Parathyroid adenoma (tissue), 2 donors: Measurements from ENCODE around the gene NUFIP1.

Experiments used
- H2AFZ ChIP-seq: fragments of 300-600 bp; sonication (generic); one replicate; pipeline ENCODE4 v1.7.0; 2017; ENCODE audit warnings: antibody characterized with exemption, mild to moderate bottlenecking
- H3K27ac ChIP-seq: fragments of 300-600 bp; sonication (generic); one replicate; pipeline ENCODE4 v1.7.0; 2017
- H3K27me3 ChIP-seq: fragments of 300-600 bp; sonication (generic); one replicate; pipeline ENCODE4 v1.7.0; 2017; ENCODE audit warnings: low read length; ENCODE audit not compliant: control insufficient read depth, insufficient read depth
- H3K36me3 ChIP-seq: fragments of 300-600 bp; sonication (generic); one replicate; pipeline ENCODE4 v1.7.0; 2017; ENCODE audit warnings: low read length; ENCODE audit not compliant: control insufficient read depth, insufficient read depth
- H3K4me1 ChIP-seq: fragments of 300-600 bp; sonication (generic); one replicate; pipeline ENCODE4 v1.7.0; 2017; ENCODE audit warnings: control low read depth
- H3K4me2 ChIP-seq: fragments of 300-600 bp; sonication (generic); one replicate; pipeline ENCODE4 v1.7.0; 2017; ENCODE audit warnings: low read length
- H3K4me3 ChIP-seq: fragments of 300-600 bp; sonication (generic); one replicate; pipeline ENCODE4 v1.7.0; 2017; ENCODE audit warnings: low read depth, low read length
- H3K79me2 ChIP-seq: fragments of 300-600 bp; sonication (generic); one replicate; pipeline ENCODE4 v1.7.0; 2017; ENCODE audit warnings: control low read depth
- H3K9ac ChIP-seq: fragments of 300-600 bp; sonication (generic); one replicate; pipeline ENCODE4 v1.7.0; 2017; ENCODE audit warnings: mild to moderate bottlenecking
- H3K9me3 ChIP-seq: fragments of 300-600 bp; sonication (generic); one replicate; pipeline ENCODE4 v1.7.0; 2017; ENCODE audit warnings: low read length; ENCODE audit not compliant: control insufficient read depth
- CTCF ChIP-seq: fragments of 300-600 bp; sonication (generic); IDR thresholded peaks from one replicate; pipeline ENCODE4 v1.7.0; 2017; ENCODE audit warnings: antibody characterized with exemption, mild to moderate bottlenecking
- donor health status: primary hyperparathyroidism.

Gene NUFIP1

GRCh38 chr13:44929692-44930091 is 59.6 kb downstream of the NUFIP1 start:
- Histone ChIP-seq H2AFZ (peak overlapping the region; percentile 9), H3K9ac (no peak overlapping the region), H3K27ac (no peak overlapping the region), H3K4me1 (peaks cover 18% of the 10 kb centered on the region), H3K4me2 (no peak overlapping the region), H3K79me2 (no peaks in the 10 kb centered on the region), H3K9me3 (no peaks in the 10 kb centered on the region), H3K27me3 (no peaks in the 10 kb centered on the region), H3K4me3 (no peak overlapping the region), H3K36me3 (no peaks in the 10 kb centered on the region)
- no peak for TF ChIP-seq CTCF

DNA sequence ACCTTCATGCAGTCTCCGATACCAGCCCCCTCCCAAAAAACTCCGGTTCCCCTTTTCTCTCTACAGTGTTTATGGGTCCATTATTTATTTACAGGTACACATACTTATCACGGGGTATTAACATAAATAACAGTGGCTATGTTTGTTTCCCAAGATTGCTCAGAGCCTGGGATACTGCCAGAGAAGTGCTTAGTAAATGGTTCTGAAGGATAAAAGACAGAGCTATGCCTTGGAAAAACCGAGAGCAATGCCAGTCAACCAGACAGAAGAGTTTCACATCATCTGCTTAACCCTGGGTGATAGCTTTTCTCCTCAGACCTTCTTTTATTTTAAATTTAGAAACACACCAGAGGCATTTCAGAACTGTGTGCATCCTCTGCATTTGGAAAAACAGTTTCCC is 61.3 kb downstream of the NUFIP1 start:
- no peaks in the 10 kb centered on the region for H3K79me2 ChIP-seq
- H2AFZ ChIP-seq: no peak overlapping the region
- H3K9me3 ChIP-seq: no peaks in the 10 kb centered on the region
- H3K4me2 ChIP-seq: no peak overlapping the region
- H3K27ac ChIP-seq: no peak overlapping the region
- H3K4me3 ChIP-seq: no peak overlapping the region
- no peaks in the 10 kb centered on the region for H3K27me3 ChIP-seq
- peaks cover 6% of the 10 kb centered on the region for H3K4me1 ChIP-seq
- H3K36me3 ChIP-seq: no peaks in the 10 kb centered on the region
- TF ChIP-seq CTCF: no peak
- H3K9ac ChIP-seq: no peak overlapping the region

DNA sequence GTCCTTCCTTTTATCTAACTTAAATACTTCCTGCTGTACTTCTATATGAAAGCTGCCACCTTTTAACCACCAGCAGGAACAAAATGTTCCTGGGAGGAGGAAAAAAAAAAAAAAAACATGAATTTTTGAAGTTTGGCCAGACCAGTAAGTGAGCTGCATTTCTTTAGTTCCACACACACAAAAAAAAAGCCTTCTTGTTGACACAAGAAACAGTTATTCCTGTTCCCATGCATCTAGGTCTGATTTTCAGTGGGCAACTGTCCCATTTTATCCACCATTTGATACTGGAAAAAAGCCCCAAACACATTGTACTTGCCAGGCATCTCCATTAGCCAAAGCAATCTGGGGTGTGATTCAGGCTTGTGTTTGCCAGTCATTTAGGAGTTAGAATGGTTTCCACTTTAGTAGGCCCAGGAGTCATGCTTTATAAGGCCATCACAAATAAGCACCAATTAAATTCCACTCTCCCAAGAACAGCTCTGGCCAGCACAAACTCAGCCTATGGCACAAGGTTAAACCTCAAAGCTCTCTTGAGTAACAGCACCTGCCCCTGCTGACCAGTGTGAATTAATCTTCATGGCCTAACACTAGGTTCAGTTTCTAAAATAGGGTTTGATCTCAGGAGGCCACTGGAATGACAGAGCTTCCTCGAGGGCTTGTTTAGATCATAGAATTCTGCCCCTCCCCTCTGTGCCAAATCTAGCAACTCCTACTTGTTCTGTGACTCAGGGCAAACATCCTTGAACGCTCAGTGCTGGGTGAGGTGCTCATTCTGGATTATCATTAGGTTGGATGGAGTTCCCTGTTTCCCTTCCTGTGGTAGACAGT is 67.1 kb downstream of the NUFIP1 start:
- TF ChIP-seq CTCF: no peak
- Histone ChIP-seq H3K36me3 (no peaks in the 10 kb centered on the region), H3K79me2 (no peaks in the 10 kb centered on the region), H3K27ac (peak overlapping the region; percentile 74), H3K4me2 (no peak overlapping the region), H3K9me3 (no peaks in the 10 kb centered on the region), H3K4me3 (no peak overlapping the region), H3K4me1 (peaks cover 6% of the 10 kb centered on the region), H2AFZ (peak overlapping the region; percentile 59), H3K27me3 (no peaks in the 10 kb centered on the region), H3K9ac (no peak overlapping the region)

DNA sequence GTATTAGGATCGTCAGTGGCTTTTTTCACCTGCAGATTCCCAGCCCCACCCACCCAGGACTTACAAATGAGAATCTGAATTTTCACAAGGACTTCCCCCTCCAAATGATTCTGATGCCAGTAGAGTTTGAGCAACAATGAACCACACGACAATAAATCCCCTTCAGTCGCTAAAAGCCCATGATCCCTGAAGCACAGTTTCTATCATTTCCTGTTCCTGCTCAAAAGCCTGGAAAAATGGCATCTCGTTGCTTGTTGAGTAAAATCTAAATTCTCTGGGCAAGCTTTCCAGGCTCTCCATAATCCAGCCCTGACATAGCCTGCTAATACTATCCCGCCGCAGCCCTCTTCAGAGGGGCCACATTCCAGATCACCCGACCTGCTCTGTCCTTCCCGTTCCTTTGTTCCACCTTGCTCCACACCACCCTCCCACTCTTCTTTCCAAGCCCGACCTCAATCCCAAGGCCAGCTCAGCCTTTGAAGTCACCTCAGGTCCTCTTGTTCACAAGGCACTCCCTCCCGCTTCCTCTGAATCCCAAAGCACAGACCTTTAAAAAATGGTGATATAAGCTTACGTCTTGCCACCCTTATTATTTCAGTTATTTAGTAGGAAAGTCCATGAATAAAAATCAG is 67.9 kb downstream of the NUFIP1 start:
- Histone ChIP-seq H3K4me1 (peaks cover 6% of the 10 kb centered on the region), H3K9me3 (no peaks in the 10 kb centered on the region), H3K9ac (no peak overlapping the region), H3K27me3 (no peaks in the 10 kb centered on the region), H3K4me2 (no peak overlapping the region), H3K4me3 (no peak overlapping the region), H3K36me3 (no peaks in the 10 kb centered on the region), H3K79me2 (no peaks in the 10 kb centered on the region), H3K27ac (peak overlapping the region; percentile 74), H2AFZ (no peak overlapping the region)
- no peak for TF ChIP-seq CTCF
